HEK293T (cell line): ENCODE data around the gene HOXA7.

ENCODE experiments used
- CTCF ChIA-PET: fragments of 350-600 bp; formaldehyde crosslinking; extraction: SDS; loops from one replicate; lab custom pipeline; 2021; ENCODE audit warnings: antibody characterized with exemption, inconsistent platforms; lab: Yijun Ruan, JAX
- POLR2A ChIA-PET: fragments of 350-600 bp; formaldehyde crosslinking; extraction: SDS; loops from one replicate; lab custom pipeline; 2020; ENCODE audit warnings: antibody characterized with exemption, inconsistent platforms; lab: Yijun Ruan, JAX
- DNase-seq: peaks from one replicate; pipeline ENCODE4 v3.0.0; 2012; ENCODE audit warnings: mixed read lengths; ENCODE audit errors: extremely low spot score
- ARNT ChIP-seq: fragments of 450-650 bp; IDR thresholded peaks from 2 replicates; pipeline ENCODE4 v1.6.1; 2017; ENCODE audit warnings: mild to moderate bottlenecking
- BHLHE40 ChIP-seq: fragments of 450-650 bp; IDR thresholded peaks from 2 replicates; pipeline ENCODE4 v1.6.1; 2016; ENCODE audit warnings: mild to moderate bottlenecking, moderate library complexity, borderline replicate concordance
- CTBP1 ChIP-seq: fragments of 450-650 bp; IDR thresholded peaks from 2 replicates; pipeline ENCODE4 v1.6.1; 2016; ENCODE audit warnings: borderline replicate concordance
- ELF4 ChIP-seq: fragments of 450-650 bp; IDR thresholded peaks from 2 replicates; pipeline ENCODE4 v1.6.1; 2017; ENCODE audit warnings: antibody characterized with exemption
- FOXA1 ChIP-seq: fragments of 450-650 bp; IDR thresholded peaks from 2 replicates; pipeline ENCODE4 v1.6.1; 2016; ENCODE audit warnings: mild to moderate bottlenecking
- FOXK2 ChIP-seq: fragments of 450-650 bp; IDR thresholded peaks from 2 replicates; pipeline ENCODE4 v1.6.1; 2016; ENCODE audit warnings: mild to moderate bottlenecking
- FOXM1 ChIP-seq: fragments of 450-650 bp; IDR thresholded peaks from 2 replicates; pipeline ENCODE4 v1.6.1; 2017; ENCODE audit warnings: mild to moderate bottlenecking, borderline replicate concordance
- HDGF ChIP-seq: fragments of 450-650 bp; IDR thresholded peaks from 2 replicates; pipeline ENCODE4 v1.6.1; 2017; ENCODE audit warnings: antibody characterized with exemption, borderline replicate concordance
- L3MBTL2 ChIP-seq: fragments of 450-650 bp; conservative IDR thresholded peaks from 2 replicates; pipeline ENCODE4 v1.6.1; 2016; ENCODE audit warnings: mild to moderate bottlenecking
- LEF1 ChIP-seq: fragments of 450-650 bp; IDR thresholded peaks from 2 replicates; pipeline ENCODE4 v1.6.1; 2017; ENCODE audit warnings: mild to moderate bottlenecking, borderline replicate concordance
- NFRKB ChIP-seq: fragments of 450-650 bp; IDR thresholded peaks from 2 replicates; pipeline ENCODE4 v1.6.1; 2016; ENCODE audit warnings: mild to moderate bottlenecking, moderate library complexity
- PKNOX1 ChIP-seq: fragments of 450-650 bp; IDR thresholded peaks from 2 replicates; pipeline ENCODE4 v1.6.1; 2016
- SP1 ChIP-seq: fragments of 450-650 bp; IDR thresholded peaks from 2 replicates; pipeline ENCODE4 v1.6.1; 2017
- SUZ12 ChIP-seq: fragments of 450-650 bp; IDR thresholded peaks from 2 replicates; pipeline ENCODE4 v1.6.1; 2016; ENCODE audit warnings: mild to moderate bottlenecking
- TARDBP ChIP-seq: fragments of 450-650 bp; IDR thresholded peaks from 2 replicates; pipeline ENCODE4 v1.6.1; 2016
- ZNF384 ChIP-seq: fragments of 450-650 bp; IDR thresholded peaks from 2 replicates; pipeline ENCODE4 v1.6.1; 2016

The HOXA7 gene

GRCh38 chr7:27164367-27165088, 8.1 kb upstream of the HOXA7 start:
- ChIA-PET POLR2A (interaction anchor here (0.6 to 3.9 kb wide), 7 partner anchors 10 to 21 kb away, joined by 3 to 33 read pairs (median 4); partner anchors contain the start of genes HOXA10, HOXA11, HOXA3 and HOXA5), CTCF (no interaction called here)
- TF ChIP-seq FOXK2 (no peak), SP1 (no peak), PKNOX1 (no peak), L3MBTL2 (no peak), SUZ12 (no peak), FOXA1 (no peak), NFRKB (no peak)
- no peak for DNase-seq

- CTCF ChIA-PET, result no interaction called here
- POLR2A ChIA-PET, result interaction anchor here (0.6 to 3.9 kb wide), 7 partner anchors 11 to 21 kb away, joined by 3 to 33 read pairs (median 4); partner anchors contain the start of genes HOXA10, HOXA11, HOXA3 and HOXA5
- TF ChIP-seq SP1, result no peak
- TF ChIP-seq SUZ12, result no peak
- TF ChIP-seq NFRKB, result no peak
- TF ChIP-seq FOXM1, result no peak
- no peak for TF ChIP-seq FOXK2
- TF ChIP-seq FOXA1, result no peak
- no peak for TF ChIP-seq L3MBTL2
- TF ChIP-seq CTBP1, result no peak
- no peak for TF ChIP-seq PKNOX1
- no peak for TF ChIP-seq LEF1
- no peak for TF ChIP-seq TARDBP
- TF ChIP-seq ARNT, result no peak
- TF ChIP-seq ELF4, result no peak
- no peak for TF ChIP-seq ZNF384
- TF ChIP-seq BHLHE40, result no peak
- no peak for TF ChIP-seq HDGF
- DNase-seq, result no peak
Observed at GRCh38 chr7:27164045-27164366, 7.5 kb upstream of the HOXA7 start.

- POLR2A ChIA-PET, result interaction anchor here (0.6 to 3.9 kb wide), 10 partner anchors 9 to 965 kb away, joined by 3 to 45 read pairs (median 4); partner anchors contain the start of genes HOXA10, HOXA11, HOXA3 and HOXA5
- TF ChIP-seq SUZ12, result no peak
- no peak for TF ChIP-seq ARNT
- TF ChIP-seq BHLHE40, result no peak
- no peak for TF ChIP-seq CTBP1
- no peak for TF ChIP-seq FOXA1
- no peak for TF ChIP-seq HDGF
- TF ChIP-seq PKNOX1, result no peak
- no peak for TF ChIP-seq FOXK2
- no peak for TF ChIP-seq ZNF384
- no peak for TF ChIP-seq LEF1
- TF ChIP-seq ELF4, result no peak
- no peak for TF ChIP-seq L3MBTL2
- no peak for TF ChIP-seq FOXM1
- no peak for TF ChIP-seq SP1
- CTCF ChIA-PET, result interaction anchor here (2.4 to 3.5 kb wide), 3 partner anchors 16 to 794 kb away, joined by 11 to 23 read pairs (median 20); partner anchors contain the start of gene HOXA5
- DNase-seq, result no peak
Observed at GRCh38 chr7:27163288-27164044, 7.0 kb upstream of the HOXA7 start.

- TF ChIP-seq PKNOX1 (peak; percentile 56), FOXK2 (no peak), BHLHE40 (no peak)
- POLR2A ChIA-PET, result interaction anchor here (0.5 to 3.9 kb wide), 10 partner anchors 10 to 964 kb away, joined by 3 to 45 read pairs (median 4); partner anchors contain the start of genes HOXA10, HOXA11, HOXA3 and HOXA5
- CTCF ChIA-PET, result interaction anchor here (0.7 to 3.5 kb wide), 6 partner anchors 13 to 793 kb away, joined by 3 to 23 read pairs (median 10); partner anchors contain the start of gene HOXA5
- no peak for DNase-seq
Observed at GRCh38 chr7:27162561-27163287, 6.2 kb upstream of the HOXA7 start.
